ENCODE results near the gene SEZ6L2. TPM values are rescaled to one million over a fixed set of nuclear protein-coding genes. Genes with fewer than 3 reads are reported as not detected.

The SEZ6L2 gene
- total and polyA plus RNA-seq, 2 of the 8 experiments (the other 6 are each of a cell fraction or from before 2014, with no cell fraction given), result 43.5 to 47.7 TPM

- no peak for TF ChIP-seq MAFK (IDR thresholded peaks at IDR 0.05; ENCODE audit: low read depth, low read length)
Measured at GRCh38 chr16:29850998-29851397, 48.4 kb downstream of the SEZ6L2 start (continued).
